HTR-8/SVneo (cell line): ENCODE results near the gene ITCH.
"Not testable (repeated sequence)": the region's sequence is repeated elsewhere in the genome, so short reads cannot be mapped to it uniquely, and the experiment has no call there.

Experiments
- DNase-seq: peaks from one replicate; pipeline ENCODE4 v3.0.0; 2011; ENCODE audit warnings: low spot score, mixed read lengths; ENCODE audit not compliant: insufficient read length
- FAIRE-seq: peaks from 2 replicates; lab custom pipeline; 2011; peaks lifted over from hg19 to GRCh38; lab: Jason Lieb, UNC

ITCH gene

DNA sequence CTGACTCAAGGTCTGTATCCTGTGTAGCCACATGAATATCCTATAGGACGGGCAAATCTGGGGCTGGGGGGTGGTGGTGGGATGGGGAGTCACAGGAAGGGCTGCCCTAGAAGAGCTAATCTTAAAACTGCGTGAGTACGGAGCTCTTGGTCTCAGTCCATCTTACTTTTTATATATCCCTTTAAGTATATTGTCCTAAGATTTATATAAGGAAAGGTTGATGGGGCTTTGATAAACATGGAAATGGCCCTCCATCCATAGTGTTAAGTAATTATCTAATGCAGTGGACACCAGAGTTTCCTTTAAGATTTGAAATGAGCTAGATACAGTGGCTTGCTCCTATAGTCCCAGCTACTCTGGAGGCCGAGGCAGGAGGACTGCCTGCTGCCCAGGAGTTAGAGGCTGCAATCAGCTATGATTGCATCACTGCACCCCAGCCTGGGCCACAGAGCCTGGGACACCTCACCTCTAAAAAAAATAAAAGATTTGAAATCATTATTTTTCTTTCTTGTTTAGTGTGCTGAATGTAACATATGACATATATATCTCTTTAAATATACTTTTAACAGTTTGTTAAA lies 128.9 kb downstream of the ITCH start:
- DNase-seq (no peak), FAIRE-seq (no peak)

DNA sequence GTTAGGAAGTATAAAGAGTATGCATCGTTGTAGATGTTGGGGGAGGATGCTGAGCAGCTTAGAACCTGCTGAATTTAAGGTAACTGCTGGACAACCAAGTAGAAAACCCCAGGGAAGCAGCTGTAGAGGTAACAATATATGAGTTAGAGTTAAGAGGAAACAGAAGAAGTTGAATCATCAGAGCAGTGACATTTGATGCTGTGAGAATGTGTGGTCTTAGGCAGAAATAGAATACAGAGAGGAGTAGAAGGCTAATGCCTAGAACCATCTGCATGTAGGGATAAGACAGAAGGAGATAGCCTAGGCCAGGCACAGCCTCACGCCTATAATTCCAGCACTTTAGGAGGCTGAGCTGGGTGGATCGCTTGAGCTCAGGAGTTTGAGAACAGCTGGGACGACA lies 130.6 kb downstream of the ITCH start:
- no peak for DNase-seq
- FAIRE-seq = no peak

DNA sequence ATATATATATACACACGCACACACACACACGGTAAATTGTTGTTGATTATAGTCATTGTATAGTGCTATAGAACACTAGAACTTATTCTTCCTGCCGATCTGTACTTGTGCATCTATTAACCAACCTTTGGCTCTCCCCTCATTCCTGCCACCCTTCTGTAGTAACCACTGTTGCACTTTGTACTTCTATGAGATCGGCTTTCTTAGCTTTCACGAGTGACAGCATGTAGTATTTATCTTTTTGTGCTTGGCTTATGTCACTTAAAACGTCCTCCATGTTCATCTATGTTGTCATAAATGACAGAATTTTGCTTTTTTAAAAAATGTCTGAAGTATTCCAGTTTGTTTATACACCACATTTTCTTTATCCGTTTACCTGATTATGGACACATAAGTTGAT lies 132.2 kb downstream of the ITCH start:
- DNase-seq = no peak
- no peak for FAIRE-seq

DNA sequence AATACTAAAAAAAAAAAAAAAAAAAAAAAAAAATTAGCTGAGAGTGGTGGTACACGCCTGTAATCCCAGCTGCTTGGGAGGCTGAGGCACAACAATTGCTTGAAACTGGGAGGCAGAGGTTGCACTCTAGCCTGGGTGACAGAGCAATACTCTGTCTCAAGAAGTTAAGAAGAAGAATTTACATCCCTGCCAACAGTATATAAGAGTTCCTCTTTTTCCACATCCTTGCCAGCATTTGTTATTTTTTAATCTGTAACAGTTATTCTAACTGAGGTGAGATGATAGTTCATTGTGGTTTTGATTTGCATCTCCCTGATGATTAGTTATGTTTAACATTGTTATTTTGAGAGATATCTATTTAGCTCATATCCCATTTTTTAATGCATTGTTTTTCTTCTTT lies 132.8 kb downstream of the ITCH start:
- no peak for FAIRE-seq
- DNase-seq = no peak

DNA sequence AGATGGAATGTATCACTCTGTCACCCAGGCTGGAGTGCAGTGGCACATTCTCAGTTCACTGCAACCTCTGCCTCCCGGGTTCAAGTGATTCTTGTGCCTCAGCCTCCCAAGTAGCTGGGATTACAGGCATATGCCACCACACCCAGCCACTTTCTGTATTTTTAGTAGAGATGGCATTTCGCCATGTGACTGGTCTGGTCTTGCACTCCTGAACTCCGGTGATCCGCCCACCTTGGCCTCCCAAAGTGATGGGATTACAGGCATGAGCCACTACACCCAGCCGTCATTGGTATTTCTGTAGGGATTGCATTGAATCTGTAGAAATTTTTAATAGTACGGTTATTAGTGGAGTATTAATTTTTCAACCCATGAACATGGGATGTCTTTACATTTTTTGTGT lies 134.5 kb downstream of the ITCH start:
- not testable (repeated sequence) for DNase-seq, FAIRE-seq

DNA sequence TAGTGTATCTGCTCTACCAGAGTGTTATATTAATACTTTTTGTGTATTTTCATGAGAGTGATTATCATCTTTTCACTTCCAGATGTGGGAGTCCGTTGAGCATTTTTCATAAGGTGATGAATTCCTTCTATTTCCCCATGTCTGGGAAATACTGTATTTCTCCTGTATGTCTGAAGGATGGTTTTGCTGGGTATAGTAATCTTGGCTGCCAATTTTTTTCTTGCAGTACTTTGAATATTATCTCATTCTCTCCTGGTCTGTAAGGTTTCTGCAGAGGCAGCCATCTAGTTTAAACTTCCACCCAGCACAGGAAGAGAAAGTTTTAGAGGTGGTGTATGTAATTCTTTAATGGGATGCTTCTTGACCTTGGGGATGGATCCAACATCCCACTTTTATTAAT lies 137.8 kb downstream of the ITCH start:
- no peak for FAIRE-seq
- DNase-seq = no peak

DNA sequence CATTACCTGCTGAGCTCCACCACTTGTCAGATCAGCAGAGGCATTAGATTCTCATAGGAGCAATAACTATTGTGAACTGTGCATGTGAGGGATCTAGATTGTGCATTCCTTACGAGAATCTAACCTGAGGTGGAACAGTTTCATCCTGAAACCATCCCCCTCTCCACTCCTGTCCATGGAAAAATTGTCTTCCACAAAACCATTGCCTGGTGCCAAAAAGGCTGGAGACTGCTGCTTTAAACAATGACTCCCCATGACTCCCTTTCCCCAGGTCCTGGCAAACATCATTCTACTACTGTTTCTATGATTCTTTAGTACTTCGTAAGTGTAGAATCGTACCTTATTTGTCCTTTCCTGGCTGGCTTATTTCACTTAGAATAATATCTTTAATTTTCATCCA lies 143.4 kb downstream of the ITCH start:
- FAIRE-seq (no peak), DNase-seq (no peak)

DNA sequence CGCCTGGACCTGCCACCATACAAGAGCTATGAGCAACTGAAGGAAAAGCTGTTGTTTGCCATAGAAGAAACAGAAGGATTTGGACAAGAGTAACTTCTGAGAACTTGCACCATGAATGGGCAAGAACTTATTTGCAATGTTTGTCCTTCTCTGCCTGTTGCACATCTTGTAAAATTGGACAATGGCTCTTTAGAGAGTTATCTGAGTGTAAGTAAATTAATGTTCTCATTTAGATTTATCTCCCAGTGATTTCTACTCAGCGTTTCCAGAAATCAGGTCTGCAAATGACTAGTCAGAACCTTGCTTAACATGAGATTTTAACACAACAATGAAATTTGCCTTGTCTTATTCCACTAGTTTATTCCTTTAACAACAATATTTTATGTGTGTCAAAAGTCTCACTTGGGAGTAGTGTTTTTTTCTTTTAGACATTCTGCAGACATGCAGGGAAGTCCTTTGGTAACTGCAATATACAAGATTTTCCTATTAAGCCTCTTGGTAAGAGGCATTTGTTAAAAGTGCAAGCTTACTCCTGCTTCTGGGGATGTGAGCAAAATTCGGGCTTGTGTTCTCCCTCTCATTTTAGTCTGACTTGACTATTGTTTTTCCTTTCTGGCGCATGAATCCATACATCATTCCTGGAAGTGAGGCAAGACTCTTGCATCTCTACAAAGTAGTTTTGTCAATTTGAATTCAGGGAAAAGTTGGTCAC lies 144.8 kb downstream of the ITCH start:
- FAIRE-seq (no peak), DNase-seq (no peak)

DNA sequence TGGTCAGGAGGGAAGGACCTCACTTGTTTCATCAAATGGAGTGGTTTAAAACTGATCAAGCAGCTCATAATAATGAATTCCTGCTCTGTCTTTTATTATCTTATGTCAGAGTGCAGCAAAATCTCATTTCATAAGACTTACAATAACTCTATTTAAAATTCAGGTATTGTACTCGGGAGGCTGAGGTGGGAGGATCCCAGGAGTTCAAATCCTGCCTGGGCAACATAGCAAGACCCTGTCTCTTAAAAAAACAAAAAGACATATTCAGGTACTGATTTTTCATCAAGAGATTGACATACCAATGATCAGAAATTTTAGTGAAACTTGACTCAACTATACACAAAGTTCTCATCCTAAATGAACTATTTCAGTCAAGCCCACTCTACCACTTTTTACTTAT lies 147.5 kb downstream of the ITCH start:
- FAIRE-seq = no peak
- no peak for DNase-seq

DNA sequence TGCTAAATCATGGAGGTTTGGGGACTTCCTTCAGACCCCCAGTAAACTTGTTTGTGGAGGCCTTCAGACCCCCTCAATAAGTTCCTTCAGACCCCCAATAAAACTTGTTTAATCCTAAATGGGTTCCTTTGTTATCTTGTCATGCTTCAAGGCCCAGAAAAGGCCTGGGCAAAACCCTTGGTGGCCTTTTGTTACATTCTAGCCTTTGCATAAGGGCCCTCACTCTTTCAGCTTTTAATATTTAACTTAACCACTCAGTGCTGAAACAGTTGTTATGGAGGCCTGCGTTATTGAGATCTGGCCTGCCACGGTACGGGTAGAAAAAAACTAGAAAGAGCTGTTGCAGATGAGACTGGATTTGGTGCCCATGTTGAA lies 148.8 kb downstream of the ITCH start:
- FAIRE-seq (no peak), DNase-seq (no peak)

DNA sequence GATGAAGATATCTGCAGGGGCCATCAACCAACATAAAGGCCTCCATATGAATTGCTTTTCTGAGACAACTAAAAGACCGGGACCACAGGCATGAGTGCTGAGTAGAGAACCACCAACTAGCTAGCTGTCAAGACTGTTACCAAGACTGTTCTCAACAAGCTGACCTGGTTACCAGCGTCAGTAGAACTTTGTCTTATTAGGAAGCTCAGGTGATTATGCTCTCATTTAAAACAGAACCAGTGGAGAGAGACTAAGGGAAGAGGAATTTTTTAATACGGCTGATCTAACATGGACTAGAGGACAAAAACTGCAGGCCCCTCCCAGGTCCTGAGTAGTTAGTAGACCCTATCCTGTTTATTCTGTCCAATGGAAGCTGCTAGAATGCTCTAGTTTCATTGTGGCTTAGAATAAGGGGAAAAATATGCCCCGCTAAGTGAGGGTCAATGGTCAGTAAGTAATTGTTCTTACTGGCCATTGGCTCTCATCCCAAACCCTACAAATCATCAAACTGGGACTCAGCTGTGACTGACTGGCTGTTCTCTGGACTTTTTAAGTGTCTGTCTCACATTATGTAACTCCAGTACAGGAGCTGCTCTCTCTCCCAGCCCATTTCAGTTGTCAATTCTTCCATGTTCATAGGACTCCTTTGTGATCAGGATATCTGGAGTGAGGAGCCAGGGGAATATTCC lies 149.3 kb downstream of the ITCH start:
- FAIRE-seq (no peak), DNase-seq (no peak)

DNA sequence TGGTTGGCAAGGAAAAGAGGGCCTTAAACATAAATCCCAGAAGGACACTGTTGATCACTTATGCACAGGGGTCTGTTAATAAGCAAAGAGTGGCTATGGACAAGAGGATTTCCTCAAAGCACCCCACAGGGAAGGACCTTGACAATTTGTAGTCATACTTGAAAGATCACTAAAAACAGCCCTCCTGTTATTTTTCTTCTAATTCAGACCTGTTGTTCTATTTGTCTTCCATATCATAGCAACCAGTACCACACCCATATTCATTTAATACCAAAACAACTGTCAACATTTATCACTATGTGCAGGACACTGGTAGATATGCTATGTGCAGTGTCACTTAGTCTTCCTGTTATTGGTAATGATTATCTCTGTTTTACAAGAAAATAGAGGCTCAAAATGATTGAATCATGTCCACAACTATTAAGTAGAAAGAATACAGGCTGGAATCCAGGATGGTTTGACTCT lies 149.9 kb downstream of the ITCH start:
- no peak for DNase-seq
- no peak for FAIRE-seq

DNA sequence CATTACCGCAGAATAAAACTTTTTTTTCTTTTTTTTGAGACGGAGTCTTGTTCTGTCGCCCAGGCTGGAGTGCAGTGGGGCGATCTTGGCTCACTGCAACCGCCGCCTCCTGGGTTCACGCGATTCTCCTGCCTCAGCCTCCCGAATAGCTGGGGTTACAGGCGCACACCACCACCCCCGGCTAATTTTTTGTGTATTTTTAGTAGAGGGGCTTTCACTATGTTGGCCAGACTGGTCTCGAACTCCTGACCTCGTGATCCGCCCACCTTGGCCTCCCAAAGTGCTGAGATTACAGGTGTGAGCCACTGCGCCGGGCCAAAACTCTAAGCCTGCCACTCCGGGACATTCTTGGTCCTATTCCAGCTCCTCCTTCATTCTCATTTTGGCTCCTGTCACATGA lies 151.0 kb downstream of the ITCH start:
- not testable (repeated sequence) for DNase-seq, FAIRE-seq

DNA sequence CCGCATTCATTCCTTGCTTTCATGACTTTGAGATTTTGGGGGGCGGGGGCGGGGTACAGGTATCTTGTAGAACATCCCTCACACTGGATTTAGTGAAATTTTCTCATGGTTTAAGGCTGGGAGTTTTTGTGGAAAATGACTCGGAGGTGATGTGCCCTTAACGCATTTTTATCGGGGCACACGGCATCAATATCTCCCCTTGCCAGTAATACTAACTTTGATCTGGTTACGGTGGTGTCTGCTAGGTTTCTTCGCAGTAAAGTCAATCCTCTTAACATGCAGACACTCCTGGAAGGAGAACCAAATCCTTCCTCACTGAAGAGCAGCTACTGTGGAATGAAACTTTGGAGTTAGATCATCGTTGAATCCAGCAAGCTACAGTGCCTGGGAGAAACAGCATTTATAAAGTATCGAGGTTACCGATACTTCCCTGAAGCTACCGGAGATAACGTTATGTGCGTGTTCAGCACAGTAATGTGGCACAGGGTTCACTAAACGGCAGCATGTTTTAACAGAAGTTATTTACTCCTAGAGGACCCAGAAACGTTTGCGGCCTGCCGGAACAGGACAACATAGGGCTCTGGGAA lies 151.9 kb downstream of the ITCH start:
- FAIRE-seq = peak; percentile 80
- peak; percentile 20 for DNase-seq

DNA sequence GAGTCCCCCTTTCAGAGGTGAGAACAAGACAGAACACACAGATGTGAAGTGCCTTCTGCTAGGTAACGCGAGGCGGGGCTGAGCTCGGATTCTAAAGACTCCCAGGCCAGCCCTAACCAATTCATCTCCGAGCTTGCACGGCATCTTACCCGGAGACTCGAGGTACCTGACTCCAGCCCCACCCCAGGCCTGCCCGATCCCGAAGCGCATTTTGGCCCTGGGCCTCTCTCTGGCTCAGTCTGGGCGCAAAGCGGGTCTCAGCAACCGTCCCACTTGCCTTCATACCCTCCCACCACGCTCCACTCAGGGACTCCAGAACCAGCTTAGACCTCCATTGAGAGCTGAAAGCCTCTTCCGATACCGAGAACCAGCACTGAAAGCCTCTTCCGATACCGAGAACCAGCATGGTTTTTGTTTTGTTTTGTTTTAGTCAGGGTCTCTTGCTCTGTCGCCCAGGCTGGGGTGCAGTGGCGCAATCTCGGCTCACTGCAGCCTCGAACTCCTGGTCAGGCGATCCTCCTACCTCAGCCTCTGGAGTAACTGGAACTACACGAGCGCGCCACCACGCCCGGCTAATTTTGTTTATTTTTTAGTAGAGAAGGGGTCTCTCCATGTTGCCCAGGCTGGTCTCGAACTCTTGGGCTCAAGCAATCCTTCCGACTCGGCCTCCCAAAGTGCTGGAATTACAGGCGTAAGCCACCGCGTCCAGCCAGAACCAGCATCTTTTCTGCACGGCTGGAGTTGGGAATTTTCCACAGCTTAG lies 152.6 kb downstream of the ITCH start:
- DNase-seq (peak; percentile 67), FAIRE-seq (peak; percentile 13)

DNA sequence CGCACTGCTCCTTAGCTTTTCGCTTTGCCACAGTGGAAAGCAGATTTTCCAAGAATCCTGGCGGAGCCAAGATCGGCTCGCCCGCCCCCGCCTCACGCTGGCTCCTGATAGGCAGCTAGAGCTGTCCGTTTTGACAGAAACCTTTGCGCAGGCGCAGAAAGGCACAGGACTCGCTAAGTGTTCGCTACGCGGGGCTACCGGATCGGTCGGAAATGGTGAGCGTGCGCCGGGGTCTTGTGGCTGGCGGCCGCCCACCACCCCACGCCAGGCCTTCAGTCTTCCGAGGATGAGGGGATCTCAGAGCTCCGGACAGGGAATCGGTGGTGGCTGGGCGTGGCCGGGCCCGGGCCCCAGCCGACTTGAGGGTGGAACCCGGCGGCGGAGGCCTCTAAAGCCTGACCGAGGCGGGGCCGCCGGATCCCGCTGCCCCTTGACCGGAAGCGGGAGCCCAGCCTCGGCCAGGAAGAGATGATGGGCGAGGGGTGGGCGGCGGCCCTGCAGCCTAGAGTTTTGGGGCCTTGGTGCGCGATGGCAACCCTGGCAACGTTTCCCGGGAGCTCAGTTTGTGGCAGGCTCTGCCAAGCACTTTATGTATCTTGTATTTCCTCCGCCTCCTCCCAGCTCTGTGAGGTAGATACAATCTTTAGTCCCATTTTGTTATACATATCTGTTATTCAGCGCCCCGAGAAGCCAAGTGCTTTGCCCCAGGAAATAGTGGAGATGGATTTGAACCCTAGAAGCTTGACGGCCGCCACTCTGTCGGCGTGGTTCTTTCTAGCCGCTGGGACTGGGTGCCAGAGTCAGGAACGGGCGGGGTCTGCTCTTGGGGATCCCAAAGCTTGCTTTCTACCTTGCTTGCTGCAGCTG lies 153.4 kb downstream of the ITCH start, which contains the start of gene DYNLRB1:
Gene DYNLRB1 (plus strand): TSS at position 176 of the 867 bp plus-strand sequence. CDS start 37 bp downstream, at position 213.
- peak; percentile 59 for FAIRE-seq

DNA sequence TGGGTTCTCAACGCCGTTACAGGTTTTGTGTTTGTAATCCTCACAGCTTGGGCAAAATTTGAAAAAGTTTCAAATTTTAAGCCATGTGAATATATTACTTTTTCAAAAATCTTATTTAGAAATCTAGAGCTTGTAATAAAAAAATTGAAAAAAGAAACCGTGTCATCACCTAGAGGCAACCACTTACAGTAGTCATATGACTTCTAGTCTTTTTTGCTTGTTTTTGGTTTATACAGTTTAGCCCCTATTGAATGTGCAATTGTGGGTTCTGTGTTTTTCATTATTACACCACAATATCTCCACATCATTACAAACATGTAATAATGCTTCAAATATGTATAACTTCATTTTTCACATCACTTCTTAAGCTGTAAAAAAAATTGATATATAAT lies 154.0 kb downstream of the ITCH start:
- no peak for DNase-seq
- FAIRE-seq = no peak

More for the DNA sequence above, 153.4 kb downstream of the ITCH start, which contains the start of gene DYNLRB1:
- peak; percentile 97 for DNase-seq

DNA sequence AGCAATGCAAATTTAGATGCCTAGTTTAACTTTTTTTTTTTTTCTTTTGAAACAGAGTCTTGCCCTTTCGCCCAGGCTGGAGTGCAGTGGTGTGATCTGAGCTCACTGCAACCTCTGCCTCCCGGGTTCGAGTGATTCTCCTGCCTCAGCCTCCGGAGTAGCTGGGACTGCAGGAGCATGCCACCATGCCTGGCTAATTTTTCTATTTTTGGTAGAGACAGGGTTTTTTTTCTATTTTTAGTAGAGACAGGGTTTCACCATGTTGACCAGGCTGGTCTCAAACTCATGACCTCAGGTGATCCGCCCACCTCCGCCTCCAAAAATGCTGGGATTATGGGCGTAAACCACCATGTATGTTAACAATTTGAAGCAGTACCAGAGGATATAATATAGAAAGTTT lies 155.8 kb downstream of the ITCH start:
- not testable (repeated sequence) for FAIRE-seq, DNase-seq

DNA sequence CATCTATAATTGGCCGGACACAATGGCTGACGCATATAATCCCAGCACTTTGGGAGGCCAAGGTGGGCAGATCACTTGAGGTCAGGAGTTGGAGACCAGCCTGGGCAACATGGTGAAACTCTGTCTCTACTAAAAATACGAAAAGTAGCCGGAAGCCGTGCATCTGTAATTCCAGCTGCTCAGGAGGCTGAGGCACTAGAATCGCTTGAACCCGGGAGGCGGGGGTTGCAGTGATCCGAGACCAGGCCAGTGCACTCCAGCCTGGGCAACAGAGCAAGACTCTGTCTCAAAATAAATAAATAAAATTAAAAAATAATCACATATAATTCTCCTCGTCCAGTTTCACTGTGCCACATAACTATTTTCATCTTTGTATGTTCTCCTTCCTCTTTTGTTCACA lies 156.8 kb downstream of the ITCH start:
- DNase-seq, FAIRE-seq: not testable (repeated sequence)
